Lower lobe of right lung (tissue), 2 donors: ENCODE measurements around the gene TMEM238L. TPM values are rescaled to one million over a fixed set of nuclear protein-coding genes. Genes with fewer than 3 reads are reported as not detected.
"Not testable (repeated sequence)": the region's sequence is repeated elsewhere in the genome, so short reads cannot be mapped to it uniquely, and the experiment has no call there.

Experiments
- ATAC-seq, 2 donors: fragments of 200-7000 bp; cut with Tn5 transposase; one replicate each; pipeline ENCODE4 v1.9.1; 2020 to 2022; ENCODE audit warnings: mild to moderate bottlenecking in 2 of 2, moderate library complexity in 2 of 2
- DNase-seq: peaks from one replicate; pipeline ENCODE4 v3.0.0-alpha.2; 2020
- H3K27ac ChIP-seq: fragments of 200-600 bp; one replicate; pipeline ENCODE4 v1.8.0; 2022
- H3K27me3 ChIP-seq: fragments of 200-600 bp; one replicate; pipeline ENCODE4 v1.8.0; 2022; ENCODE audit warnings: low read depth
- H3K36me3 ChIP-seq: fragments of 200-600 bp; one replicate; pipeline ENCODE4 v1.8.0; 2022; ENCODE audit warnings: mild to moderate bottlenecking
- H3K4me1 ChIP-seq: fragments of 200-600 bp; one replicate; pipeline ENCODE4 v1.8.0; 2022
- H3K4me3 ChIP-seq: fragments of 200-600 bp; one replicate; pipeline ENCODE4 v1.8.0; 2022; ENCODE audit warnings: mild to moderate bottlenecking
- H3K9me3 ChIP-seq: fragments of 200-600 bp; one replicate; pipeline ENCODE4 v1.8.0; 2022
- intact Hi-C: fragments of 100-400 bp; cut with DNase I; formaldehyde crosslinking; loops from one replicate; pipeline ENCODE4 v1.11.0; 2022
- long read RNA-seq: library from polyadenylated mRNA; unstranded; transcript quantifications from one replicate; pipeline ENCODE4 v2.0.0, GENCODE V29; 2021
- total RNA-seq: library from RNA; stranded (reverse); fragmentation: NEBNext Ultra II Directional; extraction: Animal tissue kit (Norgen Biotek cat#: 25700); gene quantifications from one replicate; pipeline ENCODE4 v1.2.1, GENCODE V29; 2021
- TF ChIP-seq, protein P1 (sequence below): fragments of 200-600 bp; IDR thresholded peaks from one replicate; pipeline ENCODE4 v1.8.0; 2022; ENCODE audit warnings: antibody characterized with exemption, mild to moderate bottlenecking
- donor health status: DM: no; HTN: yes; CAD: no; lungs with severe emphysema.

Gene TMEM238L, protein sequence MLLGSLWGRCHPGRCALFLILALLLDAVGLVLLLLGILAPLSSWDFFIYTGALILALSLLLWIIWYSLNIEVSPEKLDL
- not detected for total RNA-seq
- long read RNA-seq, result 0 reads

DNA sequence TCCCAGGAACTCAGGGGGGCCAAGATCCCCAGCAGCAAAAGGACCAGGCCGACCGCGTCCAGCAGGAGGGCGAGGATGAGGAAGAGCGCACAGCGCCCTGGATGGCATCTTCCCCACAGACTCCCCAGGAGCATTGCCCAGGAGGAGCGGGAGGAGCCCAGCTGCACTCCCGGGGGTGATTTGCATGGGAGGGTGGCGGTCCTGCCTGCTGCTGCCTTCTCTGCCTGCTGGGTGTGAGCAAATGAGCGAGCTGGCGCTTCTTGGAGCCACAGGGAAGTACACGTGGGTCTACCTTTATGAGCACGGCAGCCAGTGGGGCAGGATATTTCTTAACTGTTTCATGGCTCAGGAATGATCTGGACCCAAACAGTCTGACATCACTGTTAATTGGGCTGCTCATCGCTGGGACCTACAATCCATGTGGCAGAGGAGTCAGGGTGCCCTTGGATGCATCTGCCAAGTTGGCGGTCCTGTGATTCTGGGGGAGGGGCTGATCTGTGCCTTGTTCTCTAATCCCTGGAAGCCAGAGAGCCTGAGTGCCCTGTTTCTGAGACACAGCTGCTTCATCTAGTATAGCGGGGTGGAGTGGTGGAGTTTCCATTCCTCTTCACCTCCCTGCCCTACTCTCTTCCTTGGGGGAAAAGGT is at the start of gene TMEM238L:
Gene TMEM238L (minus strand): TSS at position 270 of the 646 bp plus-strand sequence. CDS start 136 bp downstream, at position 134.
- H3K4me1 ChIP-seq, result no peaks in the 10 kb centered on the region
- H3K27ac ChIP-seq, result no peak within 1 kb of the TSS
- DNase-seq (no peak), ATAC-seq (no peak)
- no peaks in the 10 kb centered on the region for H3K27me3 ChIP-seq
- no peak within 1 kb of the TSS for H3K4me3 ChIP-seq
- TF ChIP-seq, protein P1, sequence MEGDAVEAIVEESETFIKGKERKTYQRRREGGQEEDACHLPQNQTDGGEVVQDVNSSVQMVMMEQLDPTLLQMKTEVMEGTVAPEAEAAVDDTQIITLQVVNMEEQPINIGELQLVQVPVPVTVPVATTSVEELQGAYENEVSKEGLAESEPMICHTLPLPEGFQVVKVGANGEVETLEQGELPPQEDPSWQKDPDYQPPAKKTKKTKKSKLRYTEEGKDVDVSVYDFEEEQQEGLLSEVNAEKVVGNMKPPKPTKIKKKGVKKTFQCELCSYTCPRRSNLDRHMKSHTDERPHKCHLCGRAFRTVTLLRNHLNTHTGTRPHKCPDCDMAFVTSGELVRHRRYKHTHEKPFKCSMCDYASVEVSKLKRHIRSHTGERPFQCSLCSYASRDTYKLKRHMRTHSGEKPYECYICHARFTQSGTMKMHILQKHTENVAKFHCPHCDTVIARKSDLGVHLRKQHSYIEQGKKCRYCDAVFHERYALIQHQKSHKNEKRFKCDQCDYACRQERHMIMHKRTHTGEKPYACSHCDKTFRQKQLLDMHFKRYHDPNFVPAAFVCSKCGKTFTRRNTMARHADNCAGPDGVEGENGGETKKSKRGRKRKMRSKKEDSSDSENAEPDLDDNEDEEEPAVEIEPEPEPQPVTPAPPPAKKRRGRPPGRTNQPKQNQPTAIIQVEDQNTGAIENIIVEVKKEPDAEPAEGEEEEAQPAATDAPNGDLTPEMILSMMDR, result no peak
- no peaks in the 10 kb centered on the region for H3K36me3 ChIP-seq
- intact Hi-C loops, result no loop called here
- H3K9me3 ChIP-seq, result no peaks in the 10 kb centered on the region

DNA sequence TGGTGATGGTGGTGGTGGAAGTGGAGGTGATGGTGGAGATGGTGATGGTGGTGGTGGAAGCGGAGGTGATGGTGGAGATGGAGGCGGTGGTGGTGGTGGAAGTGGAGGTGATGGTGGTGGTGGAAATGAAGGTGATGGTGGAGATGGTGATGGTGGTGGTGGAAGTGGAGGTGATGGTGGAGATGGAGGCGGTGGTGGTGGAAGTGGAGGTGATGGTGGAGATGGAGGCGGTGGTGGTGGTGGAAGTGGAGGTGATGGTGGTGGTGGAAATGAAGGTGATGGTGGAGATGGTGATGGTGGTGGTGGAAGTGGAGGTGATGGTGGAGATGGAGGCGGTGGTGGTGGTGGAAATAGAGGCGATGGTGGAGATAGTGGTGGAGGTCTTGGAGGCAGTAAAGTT is 42.7 kb upstream of the TMEM238L start:
- H3K4me1 ChIP-seq, result peaks cover 10% of the 10 kb centered on the region
- DNase-seq, intact Hi-C loops, ATAC-seq, H3K9me3 ChIP-seq, H3K27ac ChIP-seq, H3K4me3 ChIP-seq, H3K27me3 ChIP-seq, H3K36me3 ChIP-seq: not testable (repeated sequence)

DNA sequence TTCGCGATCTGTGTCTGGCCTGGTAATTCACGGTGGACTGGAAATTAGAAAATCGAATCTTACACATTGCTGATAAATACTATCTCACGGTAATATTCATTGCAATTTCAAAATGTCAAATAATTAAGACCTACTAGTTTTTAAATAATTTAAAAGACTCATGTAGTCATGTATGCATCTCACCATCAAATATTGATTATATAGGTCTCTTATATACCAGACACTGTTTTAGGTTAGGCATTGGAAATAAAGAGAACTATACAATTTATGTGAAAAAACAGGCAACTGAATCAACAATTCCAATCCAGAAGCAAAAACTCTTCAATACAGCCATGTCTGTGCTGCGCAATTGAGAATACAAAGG is 41.5 kb upstream of the TMEM238L start:
- Histone ChIP-seq H3K9me3 (no peaks in the 10 kb centered on the region), H3K27me3 (no peaks in the 10 kb centered on the region), H3K36me3 (no peaks in the 10 kb centered on the region), H3K27ac (no peak overlapping the region), H3K4me3 (peak overlapping the region; percentile 49), H3K4me1 (peaks cover 10% of the 10 kb centered on the region)
- DNase-seq, result no peak
- intact Hi-C loops, result no loop called here
- TF ChIP-seq, protein P1, result no peak
- ATAC-seq, result no peak

DNA sequence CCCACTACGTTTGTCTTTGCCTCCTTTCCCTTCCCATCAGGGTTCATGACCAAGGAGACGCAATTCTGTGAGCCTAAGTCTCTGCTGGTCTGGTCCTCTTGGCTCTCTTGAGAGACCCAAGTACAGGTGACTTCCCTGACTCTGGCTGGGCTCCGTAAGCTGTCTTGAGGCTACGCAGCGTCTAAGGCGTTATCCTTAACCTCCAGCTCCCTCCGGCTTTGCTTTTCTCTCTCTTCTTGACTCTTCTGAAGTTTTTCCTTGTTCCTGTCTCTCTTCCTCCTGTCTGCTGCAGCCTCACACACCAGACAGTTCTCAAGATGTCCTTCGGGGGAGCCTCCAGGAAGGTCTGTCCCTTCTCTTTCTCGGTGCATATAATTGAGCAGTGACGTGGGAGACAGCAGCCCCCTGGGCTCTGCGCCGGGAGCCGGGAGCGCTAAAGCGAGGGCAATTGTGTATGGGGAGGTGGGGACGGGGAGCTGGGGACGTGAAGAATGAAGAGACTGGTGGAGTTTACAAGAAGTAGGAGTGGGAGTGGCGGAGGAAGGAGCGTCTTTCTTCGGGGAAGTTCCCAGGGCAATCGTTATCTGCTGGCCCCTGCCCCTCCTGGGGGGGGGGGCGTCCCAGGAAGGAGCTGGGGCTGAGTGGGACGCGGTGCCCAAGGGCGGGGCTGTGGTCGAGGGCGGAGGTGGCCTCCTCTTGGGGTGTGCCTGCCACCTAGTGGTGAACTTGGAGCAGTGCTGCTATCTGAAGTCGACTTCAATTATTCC is 40.9 kb upstream of the TMEM238L start:
- Histone ChIP-seq H3K4me3 (peak overlapping the region; percentile 49), H3K4me1 (peaks cover 10% of the 10 kb centered on the region), H3K9me3 (no peaks in the 10 kb centered on the region), H3K36me3 (no peaks in the 10 kb centered on the region), H3K27ac (no peak overlapping the region), H3K27me3 (no peaks in the 10 kb centered on the region)
- peak; percentile 93 to 95 for ATAC-seq
- DNase-seq, result peak; percentile 82
- TF ChIP-seq, protein P1, result peak; percentile 88
- intact Hi-C loops, result no loop called here

DNA sequence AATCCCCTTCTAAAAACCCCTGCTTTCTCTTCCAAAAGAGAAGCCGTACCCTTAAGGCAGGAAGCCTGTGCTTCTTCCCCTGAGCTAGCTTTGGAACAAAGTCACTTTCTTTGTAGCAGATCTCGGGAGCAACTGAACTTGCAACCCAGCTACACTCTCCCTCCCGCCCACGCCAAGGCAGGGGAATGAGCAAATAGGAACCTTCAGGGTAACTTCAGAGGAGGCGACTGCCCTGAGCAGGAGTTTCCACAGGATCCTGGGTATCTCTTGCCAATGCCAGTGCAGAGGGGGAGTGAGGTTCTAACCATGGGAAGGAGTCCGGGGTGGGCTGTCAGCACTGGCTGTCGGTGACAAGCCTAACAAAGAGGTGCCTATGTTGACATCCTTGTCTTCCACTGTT is 39.9 kb upstream of the TMEM238L start:
- no peaks in the 10 kb centered on the region for H3K9me3 ChIP-seq
- ATAC-seq (no peak), DNase-seq (no peak)
- no peak overlapping the region for H3K4me3 ChIP-seq
- H3K27me3 ChIP-seq, result no peaks in the 10 kb centered on the region
- H3K4me1 ChIP-seq, result peaks cover 10% of the 10 kb centered on the region
- no peaks in the 10 kb centered on the region for H3K36me3 ChIP-seq
- H3K27ac ChIP-seq, result no peak overlapping the region
- intact Hi-C loops, result no loop called here
- TF ChIP-seq, protein P1, result no peak

DNA sequence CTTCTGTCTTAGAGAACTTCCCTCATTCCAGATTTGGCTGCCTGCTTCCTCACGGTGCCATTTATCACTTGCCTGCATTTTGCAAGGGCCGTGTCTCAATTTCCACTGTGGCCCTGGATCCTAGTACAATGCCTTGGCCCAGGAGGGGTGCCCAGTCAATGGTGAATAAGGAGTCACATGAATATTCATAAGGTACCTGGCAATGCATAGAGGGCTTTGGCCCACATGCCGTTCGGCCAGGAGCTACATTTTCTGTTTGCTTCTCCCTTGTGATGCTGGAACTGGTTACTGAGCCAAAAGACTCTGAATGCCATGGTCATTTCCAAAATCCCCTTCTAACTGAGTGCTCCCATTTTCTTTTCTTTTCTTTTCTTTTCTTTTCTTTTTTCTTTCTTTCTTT is 38.8 kb upstream of the TMEM238L start:
- no peak overlapping the region for H3K4me3 ChIP-seq
- no peaks in the 10 kb centered on the region for H3K9me3 ChIP-seq
- DNase-seq (no peak), ATAC-seq (no peak)
- peaks cover 10% of the 10 kb centered on the region for H3K4me1 ChIP-seq
- no peaks in the 10 kb centered on the region for H3K36me3 ChIP-seq
- no peak overlapping the region for H3K27ac ChIP-seq
- peaks cover under 1% of the 10 kb centered on the region for H3K27me3 ChIP-seq
- TF ChIP-seq, protein P1, result no peak
- intact Hi-C loops, result no loop called here
